ENCODE results near the gene USH2A. TPM values are rescaled to one million over a fixed set of nuclear protein-coding genes. Genes with fewer than 3 reads are reported as not detected.

USH2A gene
- total RNA-seq, 2 experiments from 2014 or later: not detected

- peaks cover 16% of the 10 kb centered on the region for H3K9me3 Mint-ChIP-seq
- ChIA-PET POLR2A (no interaction called here), CTCF (no interaction called here)
- H3K4me1 Mint-ChIP-seq (ENCODE audit: low read depth): no peaks in the 10 kb centered on the region
- no peaks in the 10 kb centered on the region for H3K36me3 Mint-ChIP-seq
- no peak for DNase-seq
- no peak overlapping the region for H3K4me3 Mint-ChIP-seq
- no peaks in the 10 kb centered on the region for H3K27me3 Mint-ChIP-seq
- intact Hi-C loops (cut with micrococcal nuclease): no loop called here
- no peak overlapping the region for H3K27ac Mint-ChIP-seq
Observed at GRCh38 chr1:215704089-215704860, 719.0 kb downstream of the USH2A start.

GRCh38 chr1:215682232-215682631 lies 741.0 kb downstream of the USH2A start:
- Mint-ChIP-seq H3K36me3 (no peaks in the 10 kb centered on the region), H3K4me3 (no peak overlapping the region), H3K27me3 (no peaks in the 10 kb centered on the region), H3K4me1 (ENCODE audit: low read depth) (no peaks in the 10 kb centered on the region), H3K27ac (no peak overlapping the region), H3K9me3 (no peaks in the 10 kb centered on the region)
- DNase-seq: no peak
- CTCF ChIA-PET: no interaction called here
- intact Hi-C loops (cut with micrococcal nuclease): no loop called here
- POLR2A ChIA-PET: no interaction called here

GRCh38 chr1:215681041-215681440 lies 742.2 kb downstream of the USH2A start:
- no peaks in the 10 kb centered on the region for H3K4me1 Mint-ChIP-seq (ENCODE audit: low read depth)
- no peak overlapping the region for H3K4me3 Mint-ChIP-seq
- ChIA-PET POLR2A (no interaction called here), CTCF (no interaction called here)
- no peak overlapping the region for H3K27ac Mint-ChIP-seq
- no peaks in the 10 kb centered on the region for H3K27me3 Mint-ChIP-seq
- no peaks in the 10 kb centered on the region for H3K36me3 Mint-ChIP-seq
- no peak for DNase-seq
- intact Hi-C loops (cut with micrococcal nuclease): no loop called here
- H3K9me3 Mint-ChIP-seq: no peaks in the 10 kb centered on the region

- intact Hi-C loops (cut with micrococcal nuclease): no loop called here
- CTCF ChIA-PET: no interaction called here
- H3K36me3 Mint-ChIP-seq: no peaks in the 10 kb centered on the region
Observed at GRCh38 chr1:215679231-215679630, 744.0 kb downstream of the USH2A start.

GRCh38 chr1:215677112-215677511 lies 746.1 kb downstream of the USH2A start:
- H3K27me3 Mint-ChIP-seq: no peaks in the 10 kb centered on the region
- H3K36me3 Mint-ChIP-seq: no peaks in the 10 kb centered on the region
- DNase-seq: no peak
- ChIA-PET CTCF (no interaction called here), POLR2A (no interaction called here)
- H3K9me3 Mint-ChIP-seq: no peaks in the 10 kb centered on the region
- no peaks in the 10 kb centered on the region for H3K4me1 Mint-ChIP-seq (ENCODE audit: low read depth)
- intact Hi-C loops (cut with micrococcal nuclease): no loop called here
- H3K4me3 Mint-ChIP-seq: no peak overlapping the region
- no peak overlapping the region for H3K27ac Mint-ChIP-seq

More at GRCh38 chr1:215679231-215679630, 744.0 kb downstream of the USH2A start:
- DNase-seq: no peak
- no peaks in the 10 kb centered on the region for H3K9me3 Mint-ChIP-seq
- H3K4me1 Mint-ChIP-seq (ENCODE audit: low read depth): no peaks in the 10 kb centered on the region
- H3K27ac Mint-ChIP-seq: no peak overlapping the region
- no peak overlapping the region for H3K4me3 Mint-ChIP-seq
- no peaks in the 10 kb centered on the region for H3K27me3 Mint-ChIP-seq
- POLR2A ChIA-PET: no interaction called here

- Mint-ChIP-seq H3K4me3 (no peak overlapping the region), H3K36me3 (no peaks in the 10 kb centered on the region), H3K27me3 (no peaks in the 10 kb centered on the region), H3K4me1 (ENCODE audit: low read depth) (no peaks in the 10 kb centered on the region), H3K27ac (no peak overlapping the region), H3K9me3 (no peaks in the 10 kb centered on the region)
- intact Hi-C loops (cut with micrococcal nuclease): no loop called here
- POLR2A ChIA-PET: no interaction called here
- CTCF ChIA-PET: no interaction called here
- no peak for DNase-seq
Observed at GRCh38 chr1:215673943-215674342, 749.3 kb downstream of the USH2A start.

- no peaks in the 10 kb centered on the region for H3K4me1 Mint-ChIP-seq (ENCODE audit: low read depth)
- H3K27me3 Mint-ChIP-seq: no peaks in the 10 kb centered on the region
- no peaks in the 10 kb centered on the region for H3K36me3 Mint-ChIP-seq
- no peaks in the 10 kb centered on the region for H3K9me3 Mint-ChIP-seq
- no peak overlapping the region for H3K4me3 Mint-ChIP-seq
- POLR2A ChIA-PET: no interaction called here
- DNase-seq: no peak
- H3K27ac Mint-ChIP-seq: no peak overlapping the region
- CTCF ChIA-PET: no interaction called here
- intact Hi-C loops (cut with micrococcal nuclease): no loop called here
Observed at GRCh38 chr1:215672482-215672881, 750.8 kb downstream of the USH2A start.

GRCh38 chr1:215669806-215670491 lies 753.3 kb downstream of the USH2A start:
- Mint-ChIP-seq H3K27me3 (no peaks in the 10 kb centered on the region), H3K27ac (no peak overlapping the region), H3K4me1 (ENCODE audit: low read depth) (no peaks in the 10 kb centered on the region), H3K4me3 (no peak overlapping the region), H3K9me3 (no peaks in the 10 kb centered on the region), H3K36me3 (no peaks in the 10 kb centered on the region)
- intact Hi-C loops (cut with micrococcal nuclease): no loop called here
- no peak for DNase-seq
- ChIA-PET CTCF (no interaction called here), POLR2A (no interaction called here)

GRCh38 chr1:215667761-215668160 lies 755.5 kb downstream of the USH2A start:
- CTCF ChIA-PET: no interaction called here
- no peaks in the 10 kb centered on the region for H3K27me3 Mint-ChIP-seq
- H3K27ac Mint-ChIP-seq: no peak overlapping the region
- H3K4me3 Mint-ChIP-seq: no peak overlapping the region
- intact Hi-C loops (cut with micrococcal nuclease): no loop called here
- no peaks in the 10 kb centered on the region for H3K9me3 Mint-ChIP-seq
- DNase-seq: no peak
- POLR2A ChIA-PET: no interaction called here
- H3K4me1 Mint-ChIP-seq (ENCODE audit: low read depth): no peaks in the 10 kb centered on the region
- H3K36me3 Mint-ChIP-seq: no peaks in the 10 kb centered on the region

- Mint-ChIP-seq H3K27ac (no peak overlapping the region), H3K4me1 (ENCODE audit: low read depth) (no peaks in the 10 kb centered on the region), H3K36me3 (no peaks in the 10 kb centered on the region), H3K27me3 (no peaks in the 10 kb centered on the region), H3K9me3 (no peaks in the 10 kb centered on the region), H3K4me3 (no peak overlapping the region)
- DNase-seq: peak; percentile 51
- ChIA-PET CTCF (interaction anchor here (0.6 kb wide), 1 partner anchor 15 kb away, joined by 3 read pairs; no protein-coding TSS in a partner anchor), POLR2A (no interaction called here)
- intact Hi-C loops (cut with micrococcal nuclease): no loop called here
Observed at GRCh38 chr1:215665215-215665614, 758.0 kb downstream of the USH2A start.

GRCh38 chr1:215661033-215661432 lies 762.2 kb downstream of the USH2A start:
- no peaks in the 10 kb centered on the region for H3K36me3 Mint-ChIP-seq
- H3K27me3 Mint-ChIP-seq: peaks cover 3% of the 10 kb centered on the region
- no peaks in the 10 kb centered on the region for H3K9me3 Mint-ChIP-seq
- no peak overlapping the region for H3K27ac Mint-ChIP-seq
- no peaks in the 10 kb centered on the region for H3K4me1 Mint-ChIP-seq (ENCODE audit: low read depth)
- no peak overlapping the region for H3K4me3 Mint-ChIP-seq
- ChIA-PET POLR2A (no interaction called here), CTCF (no interaction called here)
- no peak for DNase-seq
- intact Hi-C loops (cut with micrococcal nuclease): no loop called here

- intact Hi-C loops (cut with micrococcal nuclease): no loop called here
- DNase-seq: no peak
- Mint-ChIP-seq H3K27me3 (peaks cover 3% of the 10 kb centered on the region), H3K27ac (no peak overlapping the region), H3K9me3 (no peaks in the 10 kb centered on the region), H3K4me1 (ENCODE audit: low read depth) (no peaks in the 10 kb centered on the region), H3K36me3 (no peaks in the 10 kb centered on the region), H3K4me3 (no peak overlapping the region)
- ChIA-PET POLR2A (no interaction called here), CTCF (no interaction called here)
Observed at GRCh38 chr1:215660259-215660658, 763.0 kb downstream of the USH2A start.

- H3K27me3 Mint-ChIP-seq: peaks cover 3% of the 10 kb centered on the region
- CTCF ChIA-PET: no interaction called here
- DNase-seq: no peak
- POLR2A ChIA-PET: no interaction called here
- no peaks in the 10 kb centered on the region for H3K9me3 Mint-ChIP-seq
- intact Hi-C loops (cut with micrococcal nuclease): no loop called here
- no peak overlapping the region for H3K4me3 Mint-ChIP-seq
- H3K4me1 Mint-ChIP-seq (ENCODE audit: low read depth): no peaks in the 10 kb centered on the region
- no peaks in the 10 kb centered on the region for H3K36me3 Mint-ChIP-seq
- H3K27ac Mint-ChIP-seq: no peak overlapping the region
Observed at GRCh38 chr1:215657047-215657446, 766.2 kb downstream of the USH2A start.

Data from activated CD4-positive, alpha-beta memory T cell treated with anti-CD3 and anti-CD28 coated beads for 36 hours (primary cell).